Measurements from ENCODE around the gene CPED1. TPM values are rescaled to one million over a fixed set of nuclear protein-coding genes. Genes with fewer than 3 reads are reported as not detected.
"Not testable (repeated sequence)": the region's sequence is repeated elsewhere in the genome, so short reads cannot be mapped to it uniquely, and the experiment has no call there.

The CPED1 gene
- total RNA-seq, 1 donor from 2014 or later, result 1.5 TPM

GRCh38 chr7:120996333-120996987, 7.9 kb downstream of the CPED1 start:
- peak; percentile 67 for DNase-seq (ENCODE audit: low read depth, low spot score)

- no peak for DNase-seq (ENCODE audit: low read depth, low spot score)
Measured at GRCh38 chr7:120996988-120997345, 8.5 kb downstream of the CPED1 start.

- DNase-seq (ENCODE audit: low read depth, low spot score), result no peak
Measured at GRCh38 chr7:120997882-120998474, 9.5 kb downstream of the CPED1 start.

DNA sequence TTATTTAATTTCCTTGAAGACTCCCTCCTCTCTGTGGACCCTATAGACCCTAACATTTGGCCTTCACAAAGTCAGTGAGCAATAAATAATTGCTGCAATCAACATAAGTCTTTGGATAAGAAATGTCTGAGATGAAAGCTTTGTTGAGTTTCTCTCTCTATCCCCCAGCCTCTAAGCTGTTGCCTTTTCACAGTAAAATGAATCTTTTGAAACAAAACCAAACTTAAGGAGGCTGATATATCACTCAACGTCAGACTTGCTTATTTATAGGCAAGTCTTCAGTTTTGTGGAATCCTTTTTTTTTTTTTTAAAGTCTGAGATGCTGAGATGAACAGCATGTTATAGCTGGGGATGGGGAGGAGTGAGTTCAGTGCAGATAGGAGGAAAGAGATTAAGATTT, 10.0 kb downstream of the CPED1 start:
- no peak for DNase-seq (ENCODE audit: low read depth, low spot score)

DNA sequence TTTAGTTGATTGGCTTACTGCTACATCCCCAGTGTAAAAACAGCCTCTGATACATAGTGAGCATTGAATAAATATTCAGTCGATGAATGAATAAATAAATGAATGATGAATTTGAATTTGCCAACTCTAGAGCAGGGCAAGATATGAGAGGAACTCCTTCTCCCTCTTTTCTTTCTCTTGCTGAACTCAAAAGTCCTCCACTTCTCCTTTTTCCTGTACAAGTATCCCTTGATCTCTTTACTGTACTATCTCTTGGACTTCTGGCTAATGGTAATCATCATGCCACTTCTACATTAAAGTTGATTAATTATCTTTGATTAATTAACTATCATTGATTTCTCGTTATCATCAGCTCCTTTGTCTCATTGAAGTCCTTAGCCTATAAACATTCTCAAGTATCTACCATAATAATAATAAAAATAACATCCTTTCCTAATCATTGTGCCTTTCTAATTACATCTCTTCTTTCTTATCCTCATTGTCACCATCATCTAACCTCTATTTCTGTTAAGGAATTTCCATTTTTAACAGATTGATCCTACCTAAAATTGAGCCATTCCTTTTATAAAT, 10.6 kb downstream of the CPED1 start:
- no peak for DNase-seq (ENCODE audit: low read depth, low spot score)

- no peak for DNase-seq (ENCODE audit: low read depth, low spot score)
Measured at GRCh38 chr7:121000081-121000983, 11.8 kb downstream of the CPED1 start.

DNA sequence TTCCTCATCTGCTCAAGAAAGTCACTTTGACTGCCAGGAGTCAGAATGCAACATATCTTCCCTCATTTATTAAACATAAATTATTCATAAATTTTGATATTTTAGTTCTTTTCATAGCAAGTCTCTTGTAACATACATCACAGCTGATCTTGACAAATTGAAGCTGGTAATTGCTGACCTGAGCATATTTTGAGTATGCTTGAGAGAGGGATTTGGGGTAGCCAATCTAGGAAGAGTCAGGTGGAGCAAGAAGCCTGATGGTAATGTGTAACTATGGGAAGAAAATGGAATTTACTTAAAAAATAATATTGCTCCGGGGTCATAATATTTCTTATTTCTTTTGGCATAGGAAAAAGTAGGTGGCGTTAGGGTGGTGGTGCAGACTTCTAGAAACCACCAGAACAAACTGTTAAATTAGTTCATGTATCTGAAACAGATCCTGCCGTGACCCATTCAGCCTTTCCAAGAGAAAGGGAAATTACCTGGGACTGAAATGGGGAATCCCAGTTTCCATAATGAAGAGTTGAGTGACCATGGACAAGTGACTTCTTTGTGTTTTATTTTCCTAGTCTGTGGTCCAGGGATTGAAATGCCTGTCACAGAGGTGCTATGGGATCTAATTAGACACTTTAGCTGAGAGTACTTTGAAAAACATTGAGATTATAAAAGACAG, 12.9 kb downstream of the CPED1 start:
- no peak for DNase-seq (ENCODE audit: low read depth, low spot score)

DNA sequence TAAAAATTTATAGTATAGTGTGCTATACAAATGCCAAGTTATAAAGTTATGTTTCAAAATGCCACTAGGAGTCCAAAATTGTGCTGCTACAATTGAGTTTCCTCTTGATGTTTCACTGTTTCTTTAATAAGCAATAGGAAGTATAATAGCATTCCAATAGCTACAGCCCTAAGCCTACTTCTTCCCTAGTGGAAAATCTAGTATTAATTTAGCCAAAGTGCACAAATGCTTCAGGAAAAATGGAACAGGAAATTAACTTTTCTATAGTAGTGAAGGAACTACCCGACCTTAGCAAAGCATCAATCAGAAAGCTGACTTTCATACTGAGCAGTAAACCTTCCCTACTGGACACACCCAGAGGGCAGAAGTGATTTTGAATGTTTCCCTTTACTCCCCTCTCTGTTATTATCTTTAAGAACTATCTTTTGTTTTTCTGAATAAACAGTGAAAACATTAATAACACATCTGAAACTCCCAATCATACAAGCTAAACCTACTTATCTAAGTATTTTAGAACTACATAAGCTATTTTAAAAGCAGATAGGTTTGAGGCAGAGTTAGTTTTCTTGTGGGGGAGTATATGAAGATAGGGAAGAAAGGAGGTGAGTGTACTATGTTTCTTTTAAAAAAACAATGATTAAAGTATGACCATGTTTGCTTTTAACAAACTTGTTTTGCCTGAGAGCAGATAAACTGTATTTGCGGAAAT, 13.7 kb downstream of the CPED1 start:
- DNase-seq (ENCODE audit: low read depth, low spot score), result no peak

DNA sequence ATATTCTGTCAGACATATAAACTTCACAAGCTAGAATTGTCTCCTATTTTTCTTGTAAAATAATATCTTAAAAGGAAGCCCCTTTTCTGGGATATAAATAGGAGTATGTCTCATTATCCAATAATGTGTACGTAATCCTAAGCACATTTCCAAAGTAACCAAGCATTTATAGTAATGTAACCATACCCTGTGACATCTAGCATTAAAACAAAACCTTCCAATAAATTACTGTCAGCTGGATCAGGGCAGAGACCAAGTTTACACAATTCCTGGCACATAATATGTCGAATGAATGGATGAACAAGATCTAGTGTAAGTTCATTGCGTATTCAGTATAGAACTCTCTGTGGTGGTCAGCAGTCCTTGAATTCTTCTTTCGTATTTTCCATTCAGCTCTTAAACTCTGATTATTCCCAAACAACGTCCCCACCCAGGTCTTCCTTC, 14.3 kb downstream of the CPED1 start:
- no peak for DNase-seq (ENCODE audit: low read depth, low spot score)

- no peak for DNase-seq (ENCODE audit: low read depth, low spot score)
Measured at GRCh38 chr7:121003986-121004685, 15.6 kb downstream of the CPED1 start.

- not testable (repeated sequence) for DNase-seq (ENCODE audit: low read depth, low spot score)
Measured at GRCh38 chr7:121005058-121005457, 16.5 kb downstream of the CPED1 start.

DNA sequence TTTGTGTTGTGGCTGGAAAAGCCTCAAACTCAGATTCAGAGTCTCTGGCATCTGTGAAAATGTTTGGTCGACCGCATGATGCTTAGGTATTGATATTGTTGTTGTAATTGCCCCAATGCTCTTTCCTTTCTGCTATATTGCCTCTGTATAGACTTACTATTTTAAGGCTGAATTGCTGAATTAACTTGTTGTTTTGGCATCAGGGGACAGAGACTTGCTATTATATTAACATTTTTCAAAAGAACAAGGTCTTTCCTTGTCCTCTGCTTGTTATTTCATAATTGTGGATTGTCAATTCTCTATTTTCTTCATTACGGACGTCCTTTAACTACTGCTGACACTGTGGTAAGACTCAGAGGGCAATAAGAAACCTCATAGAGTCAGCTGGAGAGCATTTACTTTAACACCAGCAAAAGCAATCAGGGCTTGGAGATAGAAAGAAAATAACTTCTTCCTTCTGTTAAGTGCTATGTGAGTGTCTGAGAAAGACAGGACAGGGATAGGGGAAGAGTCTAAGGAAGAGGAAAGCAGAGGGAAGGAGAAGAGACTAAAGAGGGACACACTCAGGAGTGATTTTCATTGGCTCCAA, 17.6 kb downstream of the CPED1 start:
- no peak for DNase-seq (ENCODE audit: low read depth, low spot score)

- no peak for DNase-seq (ENCODE audit: low read depth, low spot score)
Measured at GRCh38 chr7:121006711-121007315, 18.3 kb downstream of the CPED1 start.

DNA sequence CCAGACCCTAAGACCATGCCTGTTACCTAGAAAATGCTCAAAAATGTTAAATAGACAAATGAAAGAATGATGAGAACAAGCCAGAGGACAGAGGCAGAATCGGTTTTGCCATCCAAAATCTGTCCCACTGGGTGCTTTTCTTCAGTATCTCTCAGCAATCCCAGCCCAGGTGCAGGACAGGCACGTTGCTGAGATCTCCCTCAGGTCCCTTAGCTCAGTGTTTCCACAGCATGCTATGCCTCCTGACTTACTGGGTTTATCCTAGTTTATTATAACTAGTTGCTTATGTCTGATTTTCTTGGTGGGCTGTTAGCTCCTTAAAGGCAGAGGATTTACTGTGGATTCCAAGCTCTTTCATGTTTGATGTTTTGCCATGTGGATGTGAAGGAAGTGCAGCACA, 20.3 kb downstream of the CPED1 start:
- no peak for DNase-seq (ENCODE audit: low read depth, low spot score)

DNA sequence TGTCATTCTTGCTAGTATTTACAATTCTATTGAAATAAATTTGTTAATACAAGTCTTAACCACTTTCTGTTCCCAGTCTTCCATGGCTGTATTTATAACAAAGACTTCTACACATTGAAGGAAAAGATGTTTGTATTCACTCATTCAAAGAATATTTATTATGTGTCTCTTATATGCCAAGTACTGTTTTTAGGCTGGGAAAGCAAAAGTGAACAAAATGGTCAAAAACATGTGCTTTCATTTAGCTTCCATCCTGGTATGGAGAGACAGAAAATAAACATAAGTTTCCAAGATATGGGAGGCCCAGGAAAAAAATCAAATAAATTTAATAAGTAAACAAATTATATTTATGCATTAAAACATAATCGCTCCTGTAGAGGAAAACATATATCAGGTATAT, 22.9 kb downstream of the CPED1 start:
- DNase-seq (ENCODE audit: low read depth, low spot score), result no peak

DNA sequence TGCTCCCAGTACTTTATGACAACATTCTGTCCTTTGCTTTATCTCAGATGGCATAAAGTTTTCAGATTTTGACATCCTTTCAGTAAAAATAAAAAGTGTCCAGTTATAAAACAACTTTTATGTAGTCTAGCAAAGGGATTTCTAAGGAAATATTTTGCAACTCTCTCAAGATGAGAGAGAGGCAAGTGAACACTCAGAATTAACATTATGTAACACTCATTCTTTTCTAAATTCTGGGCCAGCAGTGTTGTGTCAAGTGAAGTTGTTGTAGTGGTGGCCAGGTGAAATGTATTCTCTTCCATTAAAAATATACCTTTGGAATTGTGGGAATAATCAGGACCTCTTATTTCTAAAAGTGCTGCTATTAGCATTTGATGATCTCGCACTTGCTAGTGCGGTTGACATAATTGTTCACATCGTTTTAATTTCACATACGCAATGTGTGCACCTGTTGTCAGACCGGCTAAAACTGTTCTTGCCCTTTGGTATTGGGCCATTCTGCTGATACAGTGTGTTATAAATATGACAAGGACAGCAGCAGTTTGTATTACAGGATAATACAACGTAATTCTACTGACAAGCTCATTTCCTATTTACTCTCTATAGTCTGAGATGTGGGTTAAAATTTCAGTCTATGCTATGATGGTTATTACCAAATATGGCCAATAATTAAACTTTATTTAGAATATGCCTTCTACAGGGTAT, 23.8 kb downstream of the CPED1 start:
- no peak for DNase-seq (ENCODE audit: low read depth, low spot score)

- DNase-seq (ENCODE audit: low read depth, low spot score), result no peak
Measured at GRCh38 chr7:121012919-121013318, 24.4 kb downstream of the CPED1 start.

GRCh38 chr7:121015560-121015959, 27.0 kb downstream of the CPED1 start:
- DNase-seq (ENCODE audit: low read depth, low spot score), result no peak

DNA sequence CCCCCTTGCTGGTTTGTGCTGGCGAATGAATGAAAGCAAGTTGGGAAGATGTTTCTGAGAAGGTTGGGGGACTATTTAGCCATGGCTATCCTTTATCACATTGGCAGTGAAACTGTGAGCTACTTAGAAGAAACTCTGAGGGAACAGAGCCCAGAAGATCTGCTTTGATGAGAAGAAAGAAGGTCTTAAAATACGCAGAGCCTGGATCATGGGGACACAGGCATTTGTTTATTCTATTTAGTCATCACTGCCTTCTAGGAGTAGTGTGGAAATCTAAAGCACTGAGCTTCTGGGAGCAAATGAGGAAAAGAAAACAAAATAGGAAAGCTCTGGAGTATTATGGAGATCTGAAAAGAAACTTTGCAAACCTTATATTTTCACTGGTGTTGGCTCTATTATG, 28.5 kb downstream of the CPED1 start:
- DNase-seq (ENCODE audit: low read depth, low spot score), result no peak

Data from pulmonary artery endothelial cell (primary cell).